Measurements from ENCODE around the gene TXNDC16. TPM values are rescaled to one million over a fixed set of nuclear protein-coding genes. Genes with fewer than 3 reads are reported as not detected.

TXNDC16 gene
- polyA plus RNA-seq, 1 donor, result 12.7 TPM

- no peaks in the 10 kb centered on the region for H3K9me3 ChIP-seq (ENCODE audit: control insufficient read depth, low read depth, low read length)
- H3K4me1 ChIP-seq (ENCODE audit: control insufficient read depth, insufficient read depth, low read length), result no peaks in the 10 kb centered on the region
- no peak overlapping the region for H3K4me3 ChIP-seq (ENCODE audit: low read length)
- peaks cover 7% of the 10 kb centered on the region for H3K36me3 ChIP-seq (ENCODE audit: control insufficient read depth, insufficient read depth, low read length)
- no peaks in the 10 kb centered on the region for H3K27me3 ChIP-seq (ENCODE audit: control insufficient read depth, insufficient read depth, low read length)
- no peak for DNase-seq
- no CpG with 5 or more reads among the region's 3 CpGs for whole genome bisulfite sequencing (ENCODE audit: insufficient coverage, low lambda C conversion rate)
- H3K27ac ChIP-seq (ENCODE audit: low read length), result no peak overlapping the region
Observed at GRCh38 chr14:52455291-52456088, 96.8 kb downstream of the TXNDC16 start.

GRCh38 chr14:52447236-52447635 lies 105.1 kb downstream of the TXNDC16 start:
- DNase-seq, result no peak
- Histone ChIP-seq H3K27ac (ENCODE audit: low read length) (no peak overlapping the region), H3K4me1 (ENCODE audit: control insufficient read depth, insufficient read depth, low read length) (no peaks in the 10 kb centered on the region), H3K4me3 (ENCODE audit: low read length) (no peak overlapping the region), H3K9me3 (ENCODE audit: control insufficient read depth, low read depth, low read length) (no peaks in the 10 kb centered on the region), H3K36me3 (ENCODE audit: control insufficient read depth, insufficient read depth, low read length) (peaks cover 3% of the 10 kb centered on the region), H3K27me3 (ENCODE audit: control insufficient read depth, insufficient read depth, low read length) (no peaks in the 10 kb centered on the region)
- WGBS (ENCODE audit: insufficient coverage, low lambda C conversion rate), result no CpG with 5 or more reads among the region's 3 CpGs

GRCh38 chr14:52446355-52446754 lies 106.0 kb downstream of the TXNDC16 start:
- no peaks in the 10 kb centered on the region for H3K27me3 ChIP-seq (ENCODE audit: control insufficient read depth, insufficient read depth, low read length)
- no peak overlapping the region for H3K27ac ChIP-seq (ENCODE audit: low read length)
- no peak for DNase-seq
- peaks cover 3% of the 10 kb centered on the region for H3K36me3 ChIP-seq (ENCODE audit: control insufficient read depth, insufficient read depth, low read length)
- no peak overlapping the region for H3K4me3 ChIP-seq (ENCODE audit: low read length)
- H3K9me3 ChIP-seq (ENCODE audit: control insufficient read depth, low read depth, low read length), result no peaks in the 10 kb centered on the region
- H3K4me1 ChIP-seq (ENCODE audit: control insufficient read depth, insufficient read depth, low read length), result no peaks in the 10 kb centered on the region

GRCh38 chr14:52443506-52443905 lies 108.8 kb downstream of the TXNDC16 start:
- H3K9me3 ChIP-seq (ENCODE audit: control insufficient read depth, low read depth, low read length), result no peaks in the 10 kb centered on the region

GRCh38 chr14:52442602-52443001 lies 109.7 kb downstream of the TXNDC16 start:
- H3K4me1 ChIP-seq (ENCODE audit: control insufficient read depth, insufficient read depth, low read length), result no peaks in the 10 kb centered on the region
- no peaks in the 10 kb centered on the region for H3K27me3 ChIP-seq (ENCODE audit: control insufficient read depth, insufficient read depth, low read length)
- H3K9me3 ChIP-seq (ENCODE audit: control insufficient read depth, low read depth, low read length), result no peaks in the 10 kb centered on the region
- H3K27ac ChIP-seq (ENCODE audit: low read length), result no peak overlapping the region
- WGBS (ENCODE audit: insufficient coverage, low lambda C conversion rate), result 100% methylated on average over 1 of the region's 1 CpG
- H3K36me3 ChIP-seq (ENCODE audit: control insufficient read depth, insufficient read depth, low read length), result peaks cover 3% of the 10 kb centered on the region
- no peak overlapping the region for H3K4me3 ChIP-seq (ENCODE audit: low read length)
- no peak for DNase-seq

More at GRCh38 chr14:52443506-52443905, 108.8 kb downstream of the TXNDC16 start:
- DNase-seq, result no peak
- Histone ChIP-seq H3K27me3 (ENCODE audit: control insufficient read depth, insufficient read depth, low read length) (no peaks in the 10 kb centered on the region), H3K36me3 (ENCODE audit: control insufficient read depth, insufficient read depth, low read length) (peaks cover 3% of the 10 kb centered on the region), H3K4me1 (ENCODE audit: control insufficient read depth, insufficient read depth, low read length) (no peaks in the 10 kb centered on the region), H3K4me3 (ENCODE audit: low read length) (no peak overlapping the region), H3K27ac (ENCODE audit: low read length) (no peak overlapping the region)

GRCh38 chr14:52442166-52442565 lies 110.1 kb downstream of the TXNDC16 start:
- no peaks in the 10 kb centered on the region for H3K9me3 ChIP-seq (ENCODE audit: control insufficient read depth, low read depth, low read length)
- H3K27me3 ChIP-seq (ENCODE audit: control insufficient read depth, insufficient read depth, low read length), result no peaks in the 10 kb centered on the region
- H3K27ac ChIP-seq (ENCODE audit: low read length), result no peak overlapping the region
- no CpG with 5 or more reads among the region's 4 CpGs for WGBS (ENCODE audit: insufficient coverage, low lambda C conversion rate)
- no peak for DNase-seq
- H3K4me3 ChIP-seq (ENCODE audit: low read length), result no peak overlapping the region
- H3K36me3 ChIP-seq (ENCODE audit: control insufficient read depth, insufficient read depth, low read length), result peaks cover 1% of the 10 kb centered on the region
- no peaks in the 10 kb centered on the region for H3K4me1 ChIP-seq (ENCODE audit: control insufficient read depth, insufficient read depth, low read length)

- Histone ChIP-seq H3K4me1 (ENCODE audit: control insufficient read depth, insufficient read depth, low read length) (no peaks in the 10 kb centered on the region), H3K9me3 (ENCODE audit: control insufficient read depth, low read depth, low read length) (no peaks in the 10 kb centered on the region), H3K27me3 (ENCODE audit: control insufficient read depth, insufficient read depth, low read length) (no peaks in the 10 kb centered on the region), H3K27ac (ENCODE audit: low read length) (no peak overlapping the region), H3K36me3 (ENCODE audit: control insufficient read depth, insufficient read depth, low read length) (no peaks in the 10 kb centered on the region), H3K4me3 (ENCODE audit: low read length) (no peak overlapping the region)
- DNase-seq, result no peak
- no CpG with 5 or more reads among the region's 4 CpGs for WGBS (ENCODE audit: insufficient coverage, low lambda C conversion rate)
Observed at GRCh38 chr14:52439476-52439875, 112.8 kb downstream of the TXNDC16 start.

GRCh38 chr14:52434955-52435354 lies 117.3 kb downstream of the TXNDC16 start:
- DNase-seq, result no peak
- Histone ChIP-seq H3K9me3 (ENCODE audit: control insufficient read depth, low read depth, low read length) (no peaks in the 10 kb centered on the region), H3K4me1 (ENCODE audit: control insufficient read depth, insufficient read depth, low read length) (no peaks in the 10 kb centered on the region), H3K36me3 (ENCODE audit: control insufficient read depth, insufficient read depth, low read length) (no peaks in the 10 kb centered on the region), H3K27me3 (ENCODE audit: control insufficient read depth, insufficient read depth, low read length) (no peaks in the 10 kb centered on the region), H3K4me3 (ENCODE audit: low read length) (no peak overlapping the region), H3K27ac (ENCODE audit: low read length) (no peak overlapping the region)
- whole genome bisulfite sequencing (ENCODE audit: insufficient coverage, low lambda C conversion rate), result no CpG with 5 or more reads among the region's 1 CpG

GRCh38 chr14:52430474-52430873 lies 121.8 kb downstream of the TXNDC16 start:
- Histone ChIP-seq H3K4me3 (ENCODE audit: low read length) (no peak overlapping the region), H3K36me3 (ENCODE audit: control insufficient read depth, insufficient read depth, low read length) (no peaks in the 10 kb centered on the region), H3K9me3 (ENCODE audit: control insufficient read depth, low read depth, low read length) (no peaks in the 10 kb centered on the region), H3K27me3 (ENCODE audit: control insufficient read depth, insufficient read depth, low read length) (no peaks in the 10 kb centered on the region), H3K4me1 (ENCODE audit: control insufficient read depth, insufficient read depth, low read length) (no peaks in the 10 kb centered on the region), H3K27ac (ENCODE audit: low read length) (no peak overlapping the region)
- DNase-seq, result no peak
- WGBS (ENCODE audit: insufficient coverage, low lambda C conversion rate), result no CpG with 5 or more reads among the region's 2 CpGs

GRCh38 chr14:52429451-52429850 lies 122.9 kb downstream of the TXNDC16 start:
- Histone ChIP-seq H3K27ac (ENCODE audit: low read length) (no peak overlapping the region), H3K4me1 (ENCODE audit: control insufficient read depth, insufficient read depth, low read length) (no peaks in the 10 kb centered on the region), H3K4me3 (ENCODE audit: low read length) (no peak overlapping the region), H3K9me3 (ENCODE audit: control insufficient read depth, low read depth, low read length) (no peaks in the 10 kb centered on the region), H3K27me3 (ENCODE audit: control insufficient read depth, insufficient read depth, low read length) (no peaks in the 10 kb centered on the region), H3K36me3 (ENCODE audit: control insufficient read depth, insufficient read depth, low read length) (no peaks in the 10 kb centered on the region)
- DNase-seq, result no peak
- WGBS (ENCODE audit: insufficient coverage, low lambda C conversion rate), result 100% methylated on average over 1 of the region's 2 CpGs

- no peak for DNase-seq
- H3K36me3 ChIP-seq (ENCODE audit: control insufficient read depth, insufficient read depth, low read length), result no peaks in the 10 kb centered on the region
- WGBS (ENCODE audit: insufficient coverage, low lambda C conversion rate), result 75% methylated on average over 1 of the region's 1 CpG
Observed at GRCh38 chr14:52427460-52427859, 124.8 kb downstream of the TXNDC16 start.

More at GRCh38 chr14:52427460-52427859, 124.8 kb downstream of the TXNDC16 start:
- H3K9me3 ChIP-seq (ENCODE audit: control insufficient read depth, low read depth, low read length), result no peaks in the 10 kb centered on the region
- no peak overlapping the region for H3K4me3 ChIP-seq (ENCODE audit: low read length)
- H3K27me3 ChIP-seq (ENCODE audit: control insufficient read depth, insufficient read depth, low read length), result no peaks in the 10 kb centered on the region
- H3K27ac ChIP-seq (ENCODE audit: low read length), result no peak overlapping the region
- H3K4me1 ChIP-seq (ENCODE audit: control insufficient read depth, insufficient read depth, low read length), result no peaks in the 10 kb centered on the region

All from large intestine (tissue), 3 donors.